HG03095 (cell line): ENCODE results near the gene IQCB1.
A peak's percentile ranks its signal among the peaks of the same experiment; 100 is the strongest.
"Not testable (repeated sequence)": the region's sequence is repeated elsewhere in the genome, so short reads cannot be mapped to it uniquely, and the experiment has no call there.

ENCODE experiments used
- ATAC-seq: cut with Tn5 transposase; IDR thresholded peaks from one replicate; pipeline ENCODE4 v1.9.1; 2021; ENCODE audit warnings: moderate library complexity; ENCODE audit not compliant: unreplicated experiment

The IQCB1 gene

GRCh38 chr3:121834671-121835464, at the start of gene IQCB1, which contains the start of gene EAF2:
Gene IQCB1 (minus strand): TSS chr3:121835060. CDS start chr3:121828960, 6,100 bp downstream.
Gene EAF2 (plus strand): TSS chr3:121835209. CDS start chr3:121835286, 77 bp downstream.
- peak; percentile 97 for ATAC-seq

- ATAC-seq: no peak
These were observed 48.6 kb upstream of the IQCB1 start for GRCh38 chr3:121883507-121883906.

DNA sequence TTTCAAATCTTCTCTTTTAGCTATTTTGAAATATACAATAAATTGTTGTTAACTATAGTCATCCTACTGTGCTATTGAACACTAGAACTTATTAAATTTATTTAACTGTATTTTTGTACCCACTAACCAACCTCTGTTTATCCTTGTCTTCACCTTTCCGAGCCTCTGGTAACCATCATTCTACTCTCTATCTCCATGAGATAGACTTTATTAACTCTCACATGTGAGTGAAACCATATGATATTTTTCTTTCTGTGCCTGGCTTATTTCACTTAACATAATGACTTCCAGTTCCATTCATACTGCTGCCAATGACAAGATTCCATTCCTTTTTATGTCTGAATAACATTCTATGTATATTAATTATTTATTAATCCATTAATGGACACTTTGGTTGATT, 43.6 kb upstream of the IQCB1 start:
- ATAC-seq: no peak

DNA sequence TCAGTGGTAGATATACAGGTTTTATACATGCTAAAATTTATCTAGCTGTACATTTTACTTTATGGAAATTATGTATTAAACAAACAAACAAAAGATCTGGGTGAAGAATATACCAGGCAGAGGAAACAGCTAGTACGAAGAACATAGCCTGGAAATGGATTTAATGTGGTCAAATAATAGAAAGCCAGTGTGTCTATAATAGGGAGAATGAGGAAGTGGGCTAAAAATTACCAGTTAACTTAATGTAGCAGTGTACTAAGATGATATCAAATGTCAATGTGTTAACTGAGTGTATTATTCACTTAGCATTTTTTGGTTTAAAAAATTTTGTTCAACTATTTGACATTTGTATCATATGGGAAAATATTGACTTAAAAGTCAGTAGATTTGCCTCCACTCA, 36.6 kb upstream of the IQCB1 start:
- ATAC-seq: no peak

GRCh38 chr3:121870717-121871116, 35.9 kb upstream of the IQCB1 start:
- no peak for ATAC-seq

- no peak for ATAC-seq
These were observed 34.9 kb upstream of the IQCB1 start for GRCh38 chr3:121869736-121870135.

GRCh38 chr3:121863801-121864200, 28.9 kb upstream of the IQCB1 start:
- no peak for ATAC-seq

GRCh38 chr3:121863247-121863646, 28.4 kb upstream of the IQCB1 start:
- not testable (repeated sequence) for ATAC-seq

DNA sequence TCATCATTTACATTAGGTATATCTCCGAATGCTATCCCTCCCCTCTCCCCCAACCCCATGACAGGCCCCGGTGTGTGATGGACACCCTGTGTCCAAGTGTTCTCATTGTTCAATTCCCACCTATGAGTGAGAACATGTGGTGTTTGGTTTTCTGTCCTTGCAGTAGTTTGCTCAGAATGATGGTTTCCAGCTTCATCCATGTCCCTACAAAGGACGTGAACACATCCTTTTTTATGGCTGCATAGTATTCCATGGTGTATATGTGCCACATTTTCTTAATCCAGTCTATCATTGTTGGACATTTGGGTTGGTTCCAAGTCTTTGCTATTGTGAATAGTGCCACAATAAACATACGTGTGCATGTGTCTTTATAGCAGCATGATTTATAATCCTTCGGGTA, 22.9 kb upstream of the IQCB1 start:
- ATAC-seq: not testable (repeated sequence)

- ATAC-seq: no peak
These were observed 20.7 kb upstream of the IQCB1 start for GRCh38 chr3:121855555-121855954.

DNA sequence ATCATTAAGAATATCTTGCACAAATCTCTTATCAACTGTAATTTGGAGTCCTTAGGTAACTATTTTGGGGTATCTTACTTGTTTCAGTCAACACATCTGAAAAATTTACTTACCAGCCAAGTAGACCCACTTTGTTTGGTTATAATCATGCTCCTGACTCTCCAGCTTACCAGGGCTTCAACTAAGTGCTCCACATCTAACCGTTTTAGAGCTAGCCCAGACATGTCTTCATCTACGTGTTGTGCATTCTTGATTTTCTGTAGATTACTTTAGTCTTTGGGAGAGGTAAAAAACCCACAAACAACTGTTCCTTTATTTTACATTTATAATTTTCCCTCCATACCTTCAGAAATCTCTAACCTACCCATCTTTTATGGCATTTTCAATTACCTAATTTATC, 17.4 kb upstream of the IQCB1 start:
- ATAC-seq: no peak

GRCh38 chr3:121844892-121845291, 10.0 kb upstream of the IQCB1 start:
- no peak for ATAC-seq

DNA sequence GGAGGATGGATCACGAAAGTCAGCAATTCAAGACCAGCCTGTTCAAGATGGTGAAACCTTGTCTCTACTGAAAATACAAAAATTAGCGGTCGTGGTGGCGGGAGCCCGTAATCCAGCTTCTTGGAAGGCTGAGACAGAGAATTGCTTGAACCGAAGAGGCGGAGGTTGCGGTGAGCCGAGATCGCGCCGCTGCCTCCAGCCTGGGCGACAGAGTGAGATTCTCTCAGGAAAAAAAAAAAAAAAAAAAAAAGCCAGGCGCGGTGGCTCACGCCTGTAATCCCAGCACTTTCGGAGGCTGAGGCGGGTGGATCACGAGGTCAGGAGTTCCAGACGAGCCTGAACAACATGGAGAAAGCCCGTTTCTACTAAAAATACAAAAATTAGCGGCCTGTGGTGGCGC, 5.1 kb upstream of the IQCB1 start:
- no peak for ATAC-seq

- no peak for ATAC-seq
These were observed 1.6 kb upstream of the IQCB1 start for GRCh38 chr3:121836481-121836880.

DNA sequence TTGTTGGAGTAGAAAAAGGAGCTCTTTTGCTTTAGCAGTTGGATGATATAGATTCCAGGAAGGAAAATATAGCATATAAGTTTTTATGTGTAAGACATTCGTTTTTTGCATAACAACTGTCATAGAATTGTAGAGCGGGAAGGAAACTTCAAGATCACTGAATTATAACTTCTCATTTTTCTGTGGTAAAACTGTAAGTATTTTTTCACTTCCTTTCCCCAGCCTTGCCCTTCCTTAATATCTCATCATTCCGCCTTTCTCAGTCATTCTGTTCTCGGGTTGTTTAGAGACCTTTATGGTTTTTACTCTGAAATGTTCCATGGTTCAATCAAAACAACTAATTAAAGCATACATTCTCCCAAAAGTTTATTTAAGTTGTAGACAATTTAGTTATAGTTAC, 1.2 kb upstream of the IQCB1 start:
- no peak for ATAC-seq

DNA sequence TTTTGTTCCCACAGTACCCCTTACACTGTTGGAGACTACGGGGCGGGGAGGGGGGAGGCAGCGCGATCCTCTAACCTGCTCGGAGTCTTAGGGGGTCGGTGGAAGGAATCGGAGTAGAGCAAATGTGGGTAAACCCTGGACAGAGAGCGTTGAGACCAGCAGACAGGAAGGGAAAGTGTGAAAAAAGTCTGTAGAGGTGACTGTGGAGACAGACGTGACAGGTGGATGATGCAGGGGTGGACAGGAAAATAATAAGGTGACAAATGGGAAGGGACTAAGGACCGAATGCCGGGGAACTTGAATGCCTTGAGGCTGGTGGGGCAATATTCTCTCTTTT, 573 bp upstream of the IQCB1 start:
- ATAC-seq: peak; percentile 18

DNA sequence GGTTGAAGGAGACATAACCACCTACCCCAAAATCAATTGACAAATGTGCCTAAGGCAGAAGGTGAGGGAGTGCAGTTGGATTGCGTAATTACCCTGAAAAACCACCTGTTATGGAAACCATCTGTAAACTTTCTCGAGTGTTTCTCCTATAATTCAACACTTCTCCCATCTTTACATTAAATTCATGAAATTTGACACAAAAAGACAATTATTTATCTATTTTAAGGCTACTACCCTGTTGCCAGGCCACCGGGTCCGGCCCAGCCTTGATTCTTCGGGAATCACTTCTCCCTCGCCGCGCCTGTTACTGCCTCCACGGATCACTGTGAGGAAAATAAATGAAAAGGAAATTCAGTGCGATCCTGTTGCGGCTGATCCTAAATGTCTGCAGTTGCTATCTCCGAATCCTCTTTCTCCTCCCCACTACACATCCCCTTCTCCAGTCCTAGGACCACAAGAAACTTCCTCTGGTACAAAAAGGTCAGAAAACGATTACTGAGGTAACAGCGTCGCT, 646 bp downstream of the IQCB1 start:
- no peak for ATAC-seq

DNA sequence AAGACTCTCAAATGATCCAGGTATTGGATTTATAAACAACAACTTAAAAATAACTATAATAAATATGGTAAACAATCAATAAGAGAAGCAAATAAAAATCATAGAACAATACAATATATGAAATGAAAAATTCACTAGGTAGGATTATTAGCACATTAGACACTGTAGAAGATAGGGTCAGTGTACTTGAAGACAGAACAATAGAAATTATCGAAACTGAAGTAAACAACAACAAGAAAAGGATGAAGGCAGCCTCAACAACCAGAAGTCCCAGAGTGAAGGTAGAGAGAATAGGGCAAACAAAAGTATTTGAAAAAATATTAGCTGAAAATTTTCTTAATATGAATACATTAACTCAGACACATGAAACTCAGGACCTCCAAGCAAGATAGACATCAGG, 11.9 kb downstream of the IQCB1 start:
- no peak for ATAC-seq

DNA sequence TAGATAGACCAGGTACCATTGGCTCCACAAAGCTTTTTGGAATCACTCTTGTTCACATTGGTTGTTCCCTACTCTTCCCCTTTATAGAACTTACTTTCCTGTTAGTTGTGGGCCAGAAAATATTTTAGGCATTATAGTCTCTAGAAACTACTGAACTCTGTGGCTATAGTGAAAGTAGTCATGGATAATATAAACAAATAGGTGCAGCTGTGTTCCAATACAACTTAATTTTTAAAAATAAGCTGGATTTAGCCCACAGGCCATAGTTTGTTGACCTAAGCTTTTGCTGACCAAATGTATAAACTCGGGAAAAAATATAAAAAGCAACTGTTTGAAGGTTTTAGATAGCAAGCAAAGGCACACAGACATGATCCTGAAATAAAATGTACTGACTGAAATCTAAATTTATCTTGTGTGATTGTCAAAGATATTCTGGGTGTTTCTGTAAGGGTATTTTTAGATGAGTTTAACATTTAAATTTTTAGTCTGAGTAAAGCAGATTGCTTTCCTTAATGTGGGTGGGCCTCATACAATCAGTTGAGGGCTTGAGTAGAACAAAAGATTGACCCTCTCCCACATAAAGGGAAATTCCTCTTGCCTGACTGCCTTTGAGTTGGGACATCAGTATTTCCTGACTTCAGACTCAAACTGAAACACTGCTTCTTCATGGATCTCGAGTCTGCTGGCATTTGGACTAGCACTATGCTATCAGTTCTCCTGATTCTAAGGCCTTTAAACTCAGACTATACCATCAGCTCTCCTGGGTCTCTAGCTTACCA, 13.2 kb downstream of the IQCB1 start:
- no peak for ATAC-seq

DNA sequence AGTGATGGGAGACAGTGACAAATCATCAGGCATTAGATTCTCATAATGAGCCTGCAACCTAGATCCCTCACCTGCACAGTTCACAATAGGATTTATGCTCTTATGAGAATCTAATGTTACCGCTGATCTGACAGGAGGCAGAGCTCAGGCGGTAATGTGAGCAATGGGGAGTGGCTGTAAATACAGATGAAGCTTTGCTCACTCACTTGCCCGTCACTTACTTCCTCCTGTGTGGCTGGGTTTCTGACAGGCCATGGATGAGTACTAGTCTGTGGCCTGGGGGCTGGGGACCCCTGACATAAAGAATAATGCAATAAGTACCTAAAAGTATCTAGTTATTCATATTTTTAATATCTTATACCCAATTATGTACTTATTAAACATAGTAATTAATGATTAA, 15.6 kb downstream of the IQCB1 start:
- ATAC-seq: no peak

DNA sequence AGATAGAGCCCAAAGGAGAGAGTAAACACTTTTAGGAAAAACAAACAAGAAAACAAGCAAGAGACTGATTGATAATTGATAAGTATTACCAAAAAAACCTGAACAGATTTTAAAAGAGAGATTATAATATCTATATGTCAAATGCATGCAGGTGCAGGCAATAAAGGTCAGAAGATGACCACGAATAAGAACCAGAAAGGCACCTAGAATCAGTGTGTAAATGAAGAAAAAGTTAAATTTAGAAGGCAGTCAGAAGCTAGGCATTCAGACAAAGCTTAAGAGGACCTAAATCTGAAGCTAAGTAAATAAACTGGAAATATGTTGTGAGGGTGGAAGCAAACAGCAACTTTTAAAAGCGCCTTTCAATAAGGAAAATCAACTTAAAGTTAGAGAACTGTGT, 16.3 kb downstream of the IQCB1 start:
- no peak for ATAC-seq

DNA sequence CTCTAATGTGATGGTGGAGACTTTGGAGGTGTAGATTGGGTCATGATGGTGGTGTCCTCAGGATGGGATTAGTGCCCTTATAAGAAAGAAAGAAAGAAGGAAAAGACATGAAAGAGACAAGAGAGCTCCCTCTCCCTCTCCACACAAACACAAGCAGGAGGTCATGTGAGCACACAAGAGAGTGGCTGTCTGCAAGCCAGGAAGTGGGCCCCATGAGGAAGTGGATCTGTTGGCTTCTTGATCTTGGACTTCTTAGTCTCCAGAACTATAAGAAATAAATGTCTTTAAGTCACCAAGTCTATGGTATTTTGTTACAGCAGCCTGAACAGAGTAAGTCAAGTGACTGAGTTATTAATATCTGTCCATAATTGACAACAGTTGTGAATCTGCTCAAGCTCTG, 17.1 kb downstream of the IQCB1 start:
- no peak for ATAC-seq
